Measurements from ENCODE around the gene SPEF1.

The SPEF1 gene

DNA sequence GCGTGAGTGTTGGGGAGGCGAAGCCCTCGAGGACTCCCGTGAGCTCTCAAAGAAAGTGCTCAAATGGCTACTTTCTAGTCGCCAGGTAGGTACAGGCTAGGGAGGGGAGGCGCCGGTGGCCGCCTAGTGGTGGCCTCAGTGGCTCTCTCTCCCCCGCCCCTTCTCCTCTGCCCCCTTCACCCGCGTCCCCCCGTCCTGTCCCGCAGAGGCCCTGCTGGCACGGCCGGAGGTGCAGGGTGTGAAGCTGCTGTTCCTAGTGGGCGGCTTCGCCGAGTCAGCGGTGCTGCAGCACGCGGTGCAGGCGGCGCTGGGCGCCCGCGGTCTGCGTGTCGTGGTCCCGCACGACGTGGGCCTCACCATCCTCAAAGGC lies 30.0 kb downstream of the SPEF1 start:
- no peaks in the 10 kb centered on the region for H3K9me3 ChIP-seq (ENCODE audit: insufficient read depth, low read length)
- peak overlapping the region; percentile 37 for H3K4me3 ChIP-seq (ENCODE audit: insufficient read length, low read depth)
- H3K36me3 ChIP-seq (ENCODE audit: insufficient read depth, insufficient read length, low read length) = peaks cover 51% of the 10 kb centered on the region
- no peak for DNase-seq (ENCODE audit: low read depth, low spot score)
- H3K4me1 ChIP-seq (ENCODE audit: insufficient read depth, insufficient read length) = peaks cover 4% of the 10 kb centered on the region
- peak overlapping the region; percentile 64 for H3K9ac ChIP-seq (ENCODE audit: insufficient read length, low read depth)
- TF ChIP-seq YY1 (IDR thresholded peaks at IDR 0.05; ENCODE audit: insufficient read depth, insufficient read length) = no peak
- TF ChIP-seq SUZ12 (IDR thresholded peaks at IDR 0.05; ENCODE audit: extremely low read depth, insufficient read depth, insufficient read length) = no peak
- TF ChIP-seq ZNF274 (IDR thresholded peaks at IDR 0.05; ENCODE audit: low read depth, low read length) = no peak
- peaks cover 7% of the 10 kb centered on the region for H3K27me3 ChIP-seq (ENCODE audit: insufficient read depth, insufficient read length)

DNA sequence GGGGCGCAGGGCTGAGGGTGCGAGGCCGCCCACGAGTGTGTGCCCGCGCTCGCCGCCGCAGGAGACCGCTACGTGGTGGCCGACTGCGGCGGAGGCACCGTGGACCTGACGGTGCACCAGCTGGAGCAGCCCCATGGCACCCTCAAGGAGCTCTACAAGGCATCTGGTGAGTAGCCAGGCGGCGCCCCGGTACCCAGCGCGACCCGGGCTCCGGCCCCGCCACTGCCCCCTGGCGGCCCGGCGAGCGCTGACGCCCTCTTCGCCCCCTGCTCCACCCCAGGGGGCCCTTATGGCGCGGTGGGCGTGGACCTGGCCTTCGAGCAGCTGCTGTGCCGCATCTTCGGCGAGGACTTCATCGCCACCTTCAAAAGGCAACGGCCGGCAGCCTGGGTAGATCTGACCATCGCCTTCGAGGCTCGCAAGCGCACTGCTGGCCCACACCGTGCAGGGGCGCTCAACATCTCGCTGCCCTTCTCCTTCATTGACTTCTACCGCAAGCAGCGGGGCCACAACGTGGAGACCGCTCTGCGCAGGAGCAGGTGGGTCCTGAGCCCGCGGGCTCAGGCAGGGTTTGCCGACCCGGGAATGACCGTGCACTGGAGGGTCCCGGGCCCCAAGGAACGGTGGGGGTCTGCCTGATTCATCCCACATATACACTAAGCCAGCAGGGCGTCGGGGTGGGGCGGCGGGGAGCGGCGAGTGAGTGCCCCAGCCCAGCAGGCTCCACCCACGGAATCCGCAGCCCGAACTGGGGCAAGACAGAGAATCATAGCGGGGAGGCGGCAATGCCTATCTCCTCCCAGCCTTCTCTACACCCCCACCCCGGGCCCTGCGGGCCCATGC lies 31.3 kb downstream of the SPEF1 start:
- DNase-seq (ENCODE audit: low read depth, low spot score) = no peak

DNA sequence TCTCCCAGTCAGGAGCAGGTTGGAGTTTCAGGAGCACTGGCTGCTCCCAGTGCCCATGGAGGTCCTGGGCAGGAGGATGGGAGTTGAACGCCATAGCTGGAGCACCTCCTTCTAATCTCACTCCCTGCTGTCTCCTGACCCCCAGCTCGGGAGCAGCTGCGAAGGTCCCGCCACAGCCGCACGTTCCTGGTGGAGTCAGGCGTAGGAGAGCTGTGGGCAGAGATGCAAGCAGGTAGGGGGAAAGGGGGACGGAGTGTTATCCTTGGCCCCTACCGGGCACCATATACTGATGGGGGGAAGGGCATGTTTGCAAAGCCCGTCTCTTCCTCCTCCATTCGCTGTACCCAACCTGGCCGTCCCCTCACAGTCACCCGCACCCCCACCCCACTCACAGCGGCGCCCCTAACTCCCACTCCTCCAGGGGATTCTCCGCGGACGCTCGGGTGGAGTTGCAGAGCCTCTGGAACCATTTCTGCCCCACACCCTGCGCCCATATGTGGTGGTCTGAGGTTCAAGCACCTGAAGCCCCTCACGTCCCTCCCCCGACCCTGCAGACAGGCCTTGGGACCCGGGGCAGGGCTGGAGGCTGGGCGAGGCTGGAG lies 32.1 kb downstream of the SPEF1 start:
- peaks cover 7% of the 10 kb centered on the region for H3K27me3 ChIP-seq (ENCODE audit: insufficient read depth, insufficient read length)
- peaks cover 4% of the 10 kb centered on the region for H3K4me1 ChIP-seq (ENCODE audit: insufficient read depth, insufficient read length)
- no peak overlapping the region for H3K9ac ChIP-seq (ENCODE audit: insufficient read length, low read depth)
- H3K36me3 ChIP-seq (ENCODE audit: insufficient read depth, insufficient read length, low read length) = peaks cover 35% of the 10 kb centered on the region
- DNase-seq (ENCODE audit: low read depth, low spot score) = no peak
- TF ChIP-seq SUZ12 (IDR thresholded peaks at IDR 0.05; ENCODE audit: extremely low read depth, insufficient read depth, insufficient read length) = no peak
- no peak for TF ChIP-seq YY1 (IDR thresholded peaks at IDR 0.05; ENCODE audit: insufficient read depth, insufficient read length)
- no peak for TF ChIP-seq ZNF274 (IDR thresholded peaks at IDR 0.05; ENCODE audit: low read depth, low read length)
- no peak overlapping the region for H3K4me3 ChIP-seq (ENCODE audit: insufficient read length, low read depth)
- no peaks in the 10 kb centered on the region for H3K9me3 ChIP-seq (ENCODE audit: insufficient read depth, low read length)

More for the DNA sequence above, 31.3 kb downstream of the SPEF1 start:
- Histone ChIP-seq H3K4me1 (ENCODE audit: insufficient read depth, insufficient read length) (peaks cover 4% of the 10 kb centered on the region), H3K4me3 (ENCODE audit: insufficient read length, low read depth) (no peak overlapping the region), H3K9ac (ENCODE audit: insufficient read length, low read depth) (no peak overlapping the region), H3K27me3 (ENCODE audit: insufficient read depth, insufficient read length) (peaks cover 7% of the 10 kb centered on the region), H3K9me3 (ENCODE audit: insufficient read depth, low read length) (no peaks in the 10 kb centered on the region), H3K36me3 (ENCODE audit: insufficient read depth, insufficient read length, low read length) (peaks cover 42% of the 10 kb centered on the region)
- TF ChIP-seq SUZ12 (IDR thresholded peaks at IDR 0.05; ENCODE audit: extremely low read depth, insufficient read depth, insufficient read length) (no peak), YY1 (IDR thresholded peaks at IDR 0.05; ENCODE audit: insufficient read depth, insufficient read length) (no peak), ZNF274 (IDR thresholded peaks at IDR 0.05; ENCODE audit: low read depth, low read length) (no peak)

DNA sequence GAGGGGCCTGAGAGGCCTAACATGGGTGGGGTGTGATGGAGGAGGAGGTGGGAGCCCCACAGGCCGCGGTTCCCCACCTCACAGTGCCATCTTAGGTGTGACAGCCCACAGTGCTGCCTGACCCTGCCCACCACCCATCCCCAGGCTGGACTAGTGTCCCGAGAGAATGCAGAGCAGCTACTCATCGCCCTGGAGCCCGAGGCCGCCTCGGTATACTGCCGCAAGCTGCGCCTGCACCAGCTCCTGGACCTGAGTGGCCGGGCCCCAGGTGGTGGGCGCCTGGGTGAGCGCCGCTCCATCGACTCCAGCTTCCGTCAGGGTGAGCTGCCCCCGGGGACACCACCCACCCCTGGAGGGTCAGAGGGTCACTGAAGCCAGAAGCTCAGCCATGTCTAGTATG lies 33.2 kb downstream of the SPEF1 start:
- peaks cover 29% of the 10 kb centered on the region for H3K36me3 ChIP-seq (ENCODE audit: insufficient read depth, insufficient read length, low read length)
- H3K27me3 ChIP-seq (ENCODE audit: insufficient read depth, insufficient read length) = peaks cover 7% of the 10 kb centered on the region
- no peaks in the 10 kb centered on the region for H3K9me3 ChIP-seq (ENCODE audit: insufficient read depth, low read length)
- TF ChIP-seq ZNF274 (IDR thresholded peaks at IDR 0.05; ENCODE audit: low read depth, low read length) (no peak), SUZ12 (IDR thresholded peaks at IDR 0.05; ENCODE audit: extremely low read depth, insufficient read depth, insufficient read length) (no peak), YY1 (IDR thresholded peaks at IDR 0.05; ENCODE audit: insufficient read depth, insufficient read length) (no peak)
- no peak overlapping the region for H3K4me3 ChIP-seq (ENCODE audit: insufficient read length, low read depth)
- peaks cover 4% of the 10 kb centered on the region for H3K4me1 ChIP-seq (ENCODE audit: insufficient read depth, insufficient read length)
- DNase-seq (ENCODE audit: low read depth, low spot score) = no peak
- H3K9ac ChIP-seq (ENCODE audit: insufficient read length, low read depth) = no peak overlapping the region

DNA sequence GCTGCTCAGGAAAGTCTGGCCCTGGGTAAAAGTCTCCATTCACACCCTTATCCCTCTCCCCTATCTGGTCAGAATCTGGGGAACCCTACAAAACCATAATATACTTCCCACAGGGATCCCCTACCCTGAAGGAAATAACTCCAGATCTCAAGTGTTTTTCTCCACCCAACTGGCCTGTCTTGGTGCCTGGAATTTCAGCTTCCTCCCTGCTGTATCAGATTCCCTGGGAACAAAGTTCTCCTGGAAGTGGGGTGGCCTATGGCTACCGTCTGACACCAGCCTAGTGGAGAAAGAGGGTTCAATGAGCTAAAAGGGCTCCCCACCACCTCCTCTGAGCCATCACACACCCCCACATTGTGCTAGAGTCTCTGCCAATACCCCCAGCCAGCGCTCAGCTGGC lies 33.8 kb downstream of the SPEF1 start:
- no peak overlapping the region for H3K9ac ChIP-seq (ENCODE audit: insufficient read length, low read depth)
- no peak overlapping the region for H3K4me3 ChIP-seq (ENCODE audit: insufficient read length, low read depth)
- H3K27me3 ChIP-seq (ENCODE audit: insufficient read depth, insufficient read length) = peaks cover 7% of the 10 kb centered on the region
- H3K36me3 ChIP-seq (ENCODE audit: insufficient read depth, insufficient read length, low read length) = peaks cover 29% of the 10 kb centered on the region
- no peak for DNase-seq (ENCODE audit: low read depth, low spot score)
- H3K9me3 ChIP-seq (ENCODE audit: insufficient read depth, low read length) = no peaks in the 10 kb centered on the region
- TF ChIP-seq ZNF274 (IDR thresholded peaks at IDR 0.05; ENCODE audit: low read depth, low read length) = no peak
- no peak for TF ChIP-seq YY1 (IDR thresholded peaks at IDR 0.05; ENCODE audit: insufficient read depth, insufficient read length)
- no peak for TF ChIP-seq SUZ12 (IDR thresholded peaks at IDR 0.05; ENCODE audit: extremely low read depth, insufficient read depth, insufficient read length)
- no peaks in the 10 kb centered on the region for H3K4me1 ChIP-seq (ENCODE audit: insufficient read depth, insufficient read length)

DNA sequence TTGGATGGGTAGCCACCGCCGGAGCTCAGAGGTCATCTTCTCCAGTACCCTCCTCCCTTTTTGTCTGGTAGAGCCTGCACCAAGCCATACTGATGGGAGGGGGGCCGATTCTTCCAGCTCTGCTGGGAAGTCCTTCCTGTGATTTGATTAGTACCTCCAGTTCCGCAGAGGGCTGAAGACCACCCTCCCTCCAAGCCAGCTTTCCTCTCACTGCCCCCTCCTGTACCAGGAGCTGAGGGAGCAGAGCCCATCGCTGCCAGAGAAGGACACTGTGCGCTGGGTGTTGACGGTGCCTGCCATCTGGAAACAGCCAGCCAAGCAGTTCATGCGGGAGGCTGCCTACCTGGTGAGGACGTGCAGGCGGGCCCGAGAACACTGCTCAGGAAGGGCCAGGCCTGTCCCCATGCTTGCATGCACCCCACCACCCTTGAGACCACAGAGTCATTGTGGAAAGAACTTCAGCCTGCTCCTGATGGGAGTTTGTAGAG lies 35.5 kb downstream of the SPEF1 start:
- Histone ChIP-seq H3K36me3 (ENCODE audit: insufficient read depth, insufficient read length, low read length) (peaks cover 23% of the 10 kb centered on the region), H3K27me3 (ENCODE audit: insufficient read depth, insufficient read length) (peaks cover 3% of the 10 kb centered on the region), H3K4me1 (ENCODE audit: insufficient read depth, insufficient read length) (peaks cover 3% of the 10 kb centered on the region), H3K9me3 (ENCODE audit: insufficient read depth, low read length) (no peaks in the 10 kb centered on the region), H3K9ac (ENCODE audit: insufficient read length, low read depth) (no peak overlapping the region), H3K4me3 (ENCODE audit: insufficient read length, low read depth) (no peak overlapping the region)
- no peak for DNase-seq (ENCODE audit: low read depth, low spot score)
- TF ChIP-seq YY1 (IDR thresholded peaks at IDR 0.05; ENCODE audit: insufficient read depth, insufficient read length) (no peak), SUZ12 (IDR thresholded peaks at IDR 0.05; ENCODE audit: extremely low read depth, insufficient read depth, insufficient read length) (no peak)

All from NT2/D1 (cell line).